HPDE6-E6E7 (cell line): ENCODE data around the gene MEIS1.
A peak's percentile ranks its signal among the peaks of the same experiment; 100 is the strongest.
"Not testable (repeated sequence)": the region's sequence is repeated elsewhere in the genome, so short reads cannot be mapped to it uniquely, and the experiment has no call there.

Experiments
- DNase-seq: peaks from one replicate; pipeline ENCODE4 v3.0.0; 2011; ENCODE audit warnings: missing footprints; ENCODE audit errors: extremely low spot score

The MEIS1 gene

DNA sequence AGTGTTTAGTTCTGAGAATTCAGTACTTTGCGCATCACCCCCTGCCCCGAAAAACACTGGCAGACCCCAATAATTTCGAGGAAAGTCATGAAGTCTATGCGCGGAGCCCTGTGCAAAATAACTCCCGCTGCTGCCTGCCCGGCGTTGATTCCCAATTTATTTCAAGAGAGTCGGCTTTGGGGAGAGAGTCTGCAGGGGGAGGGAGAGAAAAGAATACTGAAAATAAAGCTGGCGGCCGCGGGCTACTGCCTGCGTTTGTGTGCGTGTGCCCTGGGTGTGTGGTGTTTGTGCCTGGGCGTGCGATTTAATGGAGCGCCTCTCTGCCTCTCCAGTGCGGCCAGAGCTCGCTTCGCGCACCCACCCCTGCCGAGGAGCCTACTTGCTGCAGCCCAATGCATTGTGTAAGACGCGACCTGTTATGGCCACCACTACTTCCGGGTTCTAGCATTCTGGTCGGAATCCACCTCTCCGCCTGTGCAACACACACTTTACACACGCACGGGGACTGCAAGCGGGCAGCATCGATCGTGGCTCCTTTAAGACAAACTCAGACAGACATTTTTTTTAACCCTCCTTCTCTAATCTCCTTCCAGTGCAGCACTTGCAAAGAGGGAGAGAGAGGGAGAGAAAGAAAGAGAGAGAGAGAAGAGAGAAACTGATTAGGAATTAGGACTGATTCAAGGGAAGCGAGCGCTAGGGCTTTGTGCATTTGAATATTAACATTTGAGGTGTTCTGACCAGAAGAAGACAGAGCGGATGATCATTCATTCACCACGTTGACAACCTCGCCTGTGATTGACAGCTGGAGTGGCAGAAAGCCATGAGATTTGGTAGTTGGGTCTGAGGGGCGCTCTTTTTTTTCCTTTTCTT lies at the start of gene MEIS1:
TSS of gene MEIS1 (plus strand) at position 447 of the 870 bp plus-strand sequence. CDS start 732 bp downstream, outside the sequence.
- peak; percentile 69 for DNase-seq

DNA sequence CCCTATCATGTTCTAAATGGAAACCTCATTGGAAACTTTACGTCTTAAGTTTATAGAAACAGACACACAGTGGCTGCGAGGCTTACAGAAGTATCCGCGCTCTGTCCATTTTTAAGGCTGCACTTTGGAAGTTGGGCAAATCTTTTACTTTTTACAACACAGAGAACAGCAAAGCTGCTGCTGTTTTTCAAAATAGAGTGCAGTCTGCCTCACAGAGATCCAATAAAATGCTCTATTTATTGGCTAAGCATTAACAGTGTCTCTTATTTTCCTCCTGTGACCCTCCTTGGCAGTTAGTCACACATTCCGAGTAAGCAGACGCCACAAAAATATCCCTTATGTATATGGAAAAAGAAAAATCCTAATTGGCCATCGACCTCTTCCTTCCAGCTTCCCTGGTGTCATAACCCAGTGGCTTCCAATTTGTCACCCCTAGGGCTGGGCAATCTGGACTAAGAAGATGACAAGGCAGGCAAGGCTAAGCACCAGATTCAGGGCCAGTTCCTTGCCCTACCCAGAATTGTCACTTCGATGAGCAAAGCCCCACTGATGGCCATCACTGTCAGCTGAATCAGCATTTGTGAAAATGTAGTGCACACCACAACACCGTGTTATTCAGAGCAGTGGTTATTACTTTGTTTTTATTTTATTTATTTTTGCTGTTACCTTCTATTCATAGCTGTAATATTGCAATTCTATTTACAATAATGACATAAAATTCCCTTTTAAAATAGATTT lies 47.7 kb upstream of the MEIS1 start:
- DNase-seq, result no peak

DNA sequence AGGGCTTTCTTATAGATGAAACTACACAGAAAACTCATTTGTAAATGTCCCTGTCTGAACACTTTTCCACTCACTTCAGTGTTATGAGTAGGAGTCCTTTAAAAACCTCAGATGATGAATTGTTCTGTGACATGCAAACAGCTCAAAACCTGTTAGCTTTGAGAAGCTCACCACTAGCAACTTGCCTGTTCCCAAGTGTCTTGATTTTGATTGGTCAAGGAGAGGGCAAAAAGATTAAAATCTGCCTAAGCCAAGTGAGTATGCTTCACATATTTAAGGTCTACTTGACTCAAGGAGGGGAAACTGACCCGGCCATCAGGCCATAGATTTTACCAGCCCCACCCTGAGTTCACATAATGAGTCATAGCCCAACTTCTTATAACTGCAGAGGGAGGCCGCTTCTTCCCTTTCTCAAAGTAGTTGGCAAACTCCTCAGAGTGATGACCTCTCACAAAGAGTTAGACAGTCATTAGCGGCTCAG lies 45.2 kb upstream of the MEIS1 start:
- peak; percentile 5 for DNase-seq

DNA sequence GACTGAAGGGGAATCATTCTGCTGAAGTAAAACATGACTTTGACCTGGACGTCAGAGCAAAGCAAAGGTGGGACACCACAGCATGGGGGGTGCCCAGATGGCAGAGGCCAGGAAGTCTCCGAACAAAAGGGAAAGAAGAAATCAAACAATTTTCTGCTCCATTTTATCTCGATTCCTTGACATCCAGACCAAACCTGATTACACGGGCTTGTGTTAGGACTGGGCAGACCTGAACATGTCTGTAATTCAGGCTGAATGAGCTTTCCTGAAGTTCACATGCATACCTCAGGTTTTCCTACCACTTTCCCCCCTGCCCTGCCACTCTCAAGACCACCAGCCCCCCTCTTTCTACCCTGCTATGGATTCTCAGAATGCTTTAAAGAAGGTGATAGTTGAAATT lies 44.8 kb upstream of the MEIS1 start:
- no peak for DNase-seq

DNA sequence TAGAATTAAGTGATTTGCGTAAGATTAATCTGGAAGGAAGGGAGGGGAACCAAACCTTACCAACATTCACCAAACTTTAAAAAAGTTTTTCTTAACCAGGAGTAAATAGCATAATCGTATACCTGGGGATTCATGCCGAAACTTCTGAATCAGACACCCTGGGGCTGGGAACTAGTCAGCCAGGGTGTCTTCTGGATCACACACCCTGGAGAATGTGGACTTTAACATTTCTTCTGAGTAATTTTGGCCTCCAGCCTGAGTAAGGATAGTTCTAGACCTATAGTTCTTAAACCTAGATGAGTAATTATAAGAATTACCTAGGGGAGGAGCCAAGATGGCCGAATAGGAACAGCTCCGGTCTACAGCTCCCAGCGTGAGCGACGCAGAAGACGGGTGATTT lies 44.1 kb upstream of the MEIS1 start:
- DNase-seq, result peak; percentile 69

DNA sequence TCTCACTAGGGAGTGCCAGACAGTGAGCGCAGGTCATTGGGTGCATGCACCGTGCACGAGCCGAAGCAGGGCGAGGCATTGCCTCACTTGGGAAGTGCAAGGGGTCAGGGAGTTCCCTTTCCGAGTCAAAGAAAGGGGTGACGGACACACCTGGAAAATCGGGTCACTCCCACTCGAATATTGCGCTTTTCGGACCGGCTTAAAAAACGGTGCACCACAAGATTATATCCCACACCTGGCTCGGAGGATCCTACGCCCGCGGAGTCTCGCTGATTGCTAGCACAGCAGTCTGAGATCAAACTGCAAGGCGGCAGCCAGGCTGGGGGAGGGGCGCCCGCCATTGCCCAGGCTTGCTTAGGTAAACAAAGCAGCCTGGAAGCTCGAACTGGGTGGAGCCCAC lies 43.7 kb upstream of the MEIS1 start:
- DNase-seq, result not testable (repeated sequence)

DNA sequence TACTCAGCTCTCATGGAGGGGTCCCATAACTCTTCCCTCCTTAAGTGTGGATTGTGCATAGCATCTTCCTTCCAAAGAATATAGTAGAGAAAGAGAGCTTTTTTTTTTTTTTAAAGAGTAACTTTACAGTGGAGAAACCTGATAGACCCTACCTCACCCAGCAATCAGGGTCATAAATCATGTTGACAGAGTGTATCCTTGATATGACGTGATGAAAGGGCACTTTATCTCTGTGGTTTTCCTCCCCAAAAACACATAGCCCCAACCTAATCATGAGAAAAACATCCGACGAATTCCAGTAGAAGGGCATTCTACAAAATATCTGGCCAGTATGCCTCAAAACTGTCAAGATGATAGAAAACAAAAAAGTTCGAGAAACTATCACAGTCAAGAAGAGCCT lies 29.5 kb upstream of the MEIS1 start:
- no peak for DNase-seq

DNA sequence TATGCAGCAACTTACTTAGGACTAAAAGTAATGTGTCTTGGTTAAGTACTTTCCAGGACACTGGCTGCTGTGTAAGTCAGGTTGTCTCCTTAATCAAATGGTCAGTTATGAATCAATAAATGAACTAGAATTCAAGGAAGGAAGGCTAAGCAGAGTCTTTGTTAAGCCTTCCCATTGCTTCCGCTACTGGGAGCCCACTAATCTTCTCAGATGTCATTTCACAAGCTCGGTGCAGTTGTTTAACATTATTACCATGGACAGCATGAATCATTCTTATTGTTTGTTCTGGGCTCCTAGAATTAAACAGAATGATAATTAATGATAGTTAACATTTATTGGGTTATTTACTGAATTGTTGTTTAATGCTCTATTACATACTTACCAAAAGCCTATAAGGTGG lies 26.0 kb upstream of the MEIS1 start:
- no peak for DNase-seq

DNA sequence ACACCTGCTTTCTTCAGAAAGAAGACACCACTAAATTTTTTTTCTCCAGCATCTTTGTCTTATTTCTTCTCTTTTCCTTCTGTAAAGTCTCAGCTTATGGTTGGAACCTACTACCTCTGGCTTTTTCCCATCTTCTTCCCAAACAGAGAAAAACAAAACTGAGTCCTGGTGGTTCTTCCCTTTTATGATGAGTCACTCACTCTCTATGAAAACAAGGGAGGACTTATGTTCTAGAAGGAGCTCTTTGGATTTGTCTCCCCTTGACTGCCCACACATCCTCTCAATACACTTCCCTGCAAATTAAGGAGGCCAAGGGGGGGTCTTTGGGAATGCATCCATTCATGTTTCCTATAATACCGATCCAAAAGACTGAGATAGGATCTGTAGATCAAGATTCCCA lies 22.1 kb upstream of the MEIS1 start:
- no peak for DNase-seq

DNA sequence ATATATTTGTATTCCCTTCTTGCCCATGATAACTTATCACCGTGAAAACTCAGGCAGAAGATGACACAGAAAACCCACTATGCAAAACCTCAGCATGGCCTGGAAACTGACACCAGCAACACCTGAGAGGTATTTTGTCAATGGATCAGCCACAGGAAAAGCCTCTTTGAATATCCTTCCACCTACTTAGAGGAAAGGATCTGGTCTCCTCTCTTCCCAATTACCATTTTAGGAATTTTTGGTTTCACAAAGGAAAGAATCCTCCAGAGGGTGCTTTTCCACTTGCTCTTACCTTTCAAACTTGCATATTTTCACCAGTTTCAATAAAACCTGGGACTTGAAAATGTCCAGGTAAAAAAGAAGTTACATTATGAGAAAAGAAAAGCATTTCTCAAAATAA lies 20.0 kb upstream of the MEIS1 start:
- DNase-seq, result no peak

DNA sequence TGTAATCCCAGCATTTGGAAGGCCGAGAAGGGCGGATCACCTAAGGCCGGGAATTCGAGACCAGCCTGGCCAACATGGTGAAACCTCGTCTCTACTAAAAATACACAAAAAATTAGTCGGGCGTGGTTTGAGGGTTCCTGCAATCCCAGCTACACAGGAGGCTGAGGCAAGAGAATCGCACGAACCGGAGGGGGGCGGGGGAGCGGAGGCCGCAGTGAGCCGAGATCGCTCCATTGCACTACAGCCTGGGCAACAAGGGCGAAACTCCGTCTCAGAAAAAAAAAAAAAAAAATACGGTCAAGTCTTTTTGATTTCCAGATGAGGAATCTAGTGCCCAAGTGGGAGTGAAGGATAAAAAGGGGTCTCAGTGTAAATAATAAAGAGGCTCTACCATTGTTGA lies 16.5 kb upstream of the MEIS1 start:
- no peak for DNase-seq

DNA sequence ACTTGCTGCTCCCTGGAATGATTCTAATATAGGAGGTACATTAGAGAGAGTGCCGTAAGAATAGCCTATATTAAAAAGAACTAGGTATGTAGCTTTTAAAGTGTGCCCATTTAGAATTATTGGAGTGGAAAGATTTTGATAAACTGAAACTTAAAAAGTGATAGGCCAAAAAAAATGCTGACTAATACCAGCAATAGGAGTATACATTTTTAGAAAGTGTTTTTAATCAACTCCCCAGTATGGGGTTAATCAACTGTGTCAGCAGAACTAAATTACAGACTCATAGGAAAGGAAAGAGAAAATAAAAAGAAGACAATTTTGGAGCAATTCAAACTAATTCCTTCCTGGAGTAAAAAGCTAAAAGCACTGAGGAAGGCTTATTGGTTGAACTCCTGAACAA lies 13.3 kb upstream of the MEIS1 start:
- DNase-seq, result no peak

DNA sequence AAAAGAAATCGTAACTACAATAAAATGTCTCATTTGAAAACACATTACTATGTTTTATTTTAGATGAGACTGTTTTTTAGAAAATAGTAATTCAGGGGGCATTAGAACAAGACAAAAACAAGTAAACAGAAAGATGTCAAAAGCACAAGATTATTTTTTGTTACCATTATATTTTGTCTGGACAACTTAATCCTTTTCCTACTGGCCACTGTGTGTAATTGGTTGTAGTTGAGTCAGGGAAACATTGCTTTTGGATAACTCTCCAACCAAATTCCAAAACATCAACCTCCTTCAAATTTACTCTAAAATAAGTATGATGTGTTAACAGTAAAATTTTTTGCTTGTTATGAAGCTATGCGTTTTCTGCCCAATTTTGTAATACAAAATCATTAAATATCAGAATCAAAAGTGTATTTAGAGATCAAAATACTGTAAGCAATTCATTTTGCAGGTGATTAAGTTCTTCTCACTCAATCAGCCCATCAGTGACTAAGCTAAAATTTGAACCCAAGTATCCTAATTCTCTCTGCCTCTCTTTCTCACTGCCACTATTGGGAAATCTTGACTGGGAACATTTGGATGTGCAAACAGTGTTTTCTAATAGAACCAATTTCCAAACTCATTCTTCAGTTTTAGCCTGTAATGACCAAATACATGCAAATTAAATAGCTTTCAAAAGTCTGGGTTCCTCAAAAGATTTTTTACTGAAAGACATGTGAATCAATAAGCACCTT lies 11.4 kb upstream of the MEIS1 start:
- DNase-seq, result no peak

DNA sequence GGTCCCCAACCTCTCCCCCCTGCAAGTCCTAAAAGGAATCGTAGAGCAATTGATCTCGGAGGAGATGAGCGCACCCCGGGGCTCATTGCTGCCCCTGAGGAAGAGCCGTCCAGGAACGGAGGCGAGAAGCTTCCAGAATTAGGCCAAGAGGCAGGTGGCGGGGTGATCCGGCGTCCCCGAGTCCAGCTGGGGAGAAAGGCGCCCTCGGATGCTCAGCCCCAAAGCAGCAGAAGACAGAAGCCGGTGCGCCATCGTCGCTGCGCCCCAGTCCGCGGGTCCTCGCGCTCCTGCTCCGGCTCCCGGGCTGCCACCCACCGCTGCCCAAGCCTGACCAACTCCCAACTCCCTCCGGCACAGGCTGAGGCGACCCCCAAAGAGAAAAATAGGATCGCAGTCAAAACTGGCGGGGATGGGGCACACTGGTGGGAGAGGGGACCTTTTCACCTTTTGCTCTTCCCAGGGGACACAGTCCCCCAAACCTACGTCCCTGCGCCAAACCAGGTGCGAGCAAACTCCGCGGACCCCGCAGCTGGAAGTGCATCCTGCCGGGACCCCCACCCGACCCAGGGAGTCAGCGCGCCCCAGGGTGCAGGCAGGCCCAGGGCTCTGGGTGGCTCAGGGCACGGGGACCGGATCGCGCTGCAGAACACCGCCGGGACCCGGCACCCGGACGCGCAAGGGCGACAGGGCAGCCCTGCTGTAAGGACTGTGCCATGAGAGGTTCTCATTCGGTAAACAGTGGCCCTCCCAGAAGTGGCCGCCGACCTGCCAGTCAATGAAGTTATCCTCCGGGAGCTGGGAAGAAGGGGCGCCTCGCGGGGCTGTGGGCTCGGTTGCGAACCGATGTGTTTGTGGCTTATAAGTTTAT lies 8.4 kb upstream of the MEIS1 start:
- no peak for DNase-seq

DNA sequence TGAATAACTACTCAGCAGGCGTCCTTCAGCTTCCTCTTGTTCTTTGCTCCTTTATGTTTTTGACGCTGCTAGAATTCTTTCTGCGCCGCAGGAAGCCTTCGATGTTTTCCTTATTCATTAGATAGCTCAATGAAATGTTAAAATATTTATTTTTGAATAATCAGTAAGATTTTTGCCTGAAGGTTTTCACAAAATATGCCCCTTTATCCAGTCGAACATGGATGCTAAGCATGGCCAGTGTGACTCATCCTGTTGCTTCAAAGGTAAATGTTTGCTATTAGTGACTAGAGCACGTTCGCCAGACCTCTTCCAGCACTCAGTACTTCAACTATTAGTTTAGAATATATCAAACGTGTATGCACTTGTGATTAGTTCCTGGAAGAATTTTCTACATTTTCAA lies 7.6 kb upstream of the MEIS1 start:
- no peak for DNase-seq

DNA sequence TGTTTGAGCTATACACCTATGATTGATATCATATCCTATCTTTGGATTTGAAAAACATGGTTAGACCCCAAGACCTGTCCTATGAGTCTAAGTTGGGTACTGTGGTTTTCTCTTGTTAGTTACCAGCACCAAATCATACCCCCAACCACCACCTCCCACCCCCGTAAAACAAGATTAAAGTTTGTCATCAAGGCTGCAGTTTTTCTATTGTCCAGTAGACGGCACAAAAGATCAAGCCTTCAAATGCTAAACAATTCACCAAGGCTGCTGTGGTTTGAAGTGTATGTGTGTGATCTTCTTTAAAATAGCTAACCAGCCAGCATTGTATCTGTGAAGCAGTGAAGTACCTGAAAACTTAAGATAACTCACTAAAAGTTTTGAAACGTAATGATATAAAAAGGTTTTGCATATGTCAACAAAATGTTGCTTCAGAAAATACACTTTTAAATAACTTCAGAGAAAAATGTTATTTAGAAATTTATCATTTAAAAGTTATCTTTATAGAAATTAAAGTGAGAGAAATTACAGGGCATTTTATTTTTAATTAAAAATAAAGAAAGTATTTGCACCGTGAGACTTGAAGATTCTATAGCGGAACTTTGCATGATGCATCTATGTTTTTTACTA lies 5.8 kb upstream of the MEIS1 start:
- no peak for DNase-seq

DNA sequence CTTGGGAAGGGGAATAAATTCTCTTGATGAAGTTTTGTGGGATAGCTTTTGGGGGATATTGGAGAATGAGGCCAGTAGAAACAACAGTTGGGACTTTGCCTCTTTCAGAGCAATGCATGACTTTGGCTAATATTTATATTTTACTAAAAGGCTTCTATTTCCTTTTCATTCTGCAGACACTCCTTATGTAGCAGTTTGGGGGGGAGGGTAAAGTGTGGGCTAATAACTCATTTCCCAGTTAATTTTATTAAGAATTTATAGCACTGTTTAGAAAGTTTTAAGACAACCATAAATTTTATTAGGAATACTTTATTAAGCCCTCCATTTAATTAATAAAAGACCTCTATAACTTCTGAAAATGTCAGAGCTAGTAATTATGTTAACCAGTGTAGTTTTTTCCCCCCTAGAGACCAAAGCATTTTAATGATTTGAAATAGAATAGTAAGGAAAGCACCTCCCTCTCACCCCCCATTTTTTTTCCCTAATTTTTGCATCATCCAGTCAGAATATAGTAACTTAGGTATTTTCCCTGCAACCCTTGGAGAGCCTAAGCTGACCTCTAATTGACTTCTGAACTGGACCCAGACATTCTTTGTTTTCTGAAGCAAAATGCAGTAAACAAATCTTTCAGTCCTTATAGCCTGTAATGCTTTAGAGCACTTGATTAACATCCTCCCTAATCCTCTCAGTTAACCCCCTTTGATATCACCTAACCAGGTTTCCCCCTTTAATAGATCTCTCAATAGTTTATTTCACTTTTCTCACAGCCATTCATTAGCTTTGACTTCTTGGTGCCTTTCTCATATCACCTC lies 5.0 kb upstream of the MEIS1 start:
- no peak for DNase-seq

DNA sequence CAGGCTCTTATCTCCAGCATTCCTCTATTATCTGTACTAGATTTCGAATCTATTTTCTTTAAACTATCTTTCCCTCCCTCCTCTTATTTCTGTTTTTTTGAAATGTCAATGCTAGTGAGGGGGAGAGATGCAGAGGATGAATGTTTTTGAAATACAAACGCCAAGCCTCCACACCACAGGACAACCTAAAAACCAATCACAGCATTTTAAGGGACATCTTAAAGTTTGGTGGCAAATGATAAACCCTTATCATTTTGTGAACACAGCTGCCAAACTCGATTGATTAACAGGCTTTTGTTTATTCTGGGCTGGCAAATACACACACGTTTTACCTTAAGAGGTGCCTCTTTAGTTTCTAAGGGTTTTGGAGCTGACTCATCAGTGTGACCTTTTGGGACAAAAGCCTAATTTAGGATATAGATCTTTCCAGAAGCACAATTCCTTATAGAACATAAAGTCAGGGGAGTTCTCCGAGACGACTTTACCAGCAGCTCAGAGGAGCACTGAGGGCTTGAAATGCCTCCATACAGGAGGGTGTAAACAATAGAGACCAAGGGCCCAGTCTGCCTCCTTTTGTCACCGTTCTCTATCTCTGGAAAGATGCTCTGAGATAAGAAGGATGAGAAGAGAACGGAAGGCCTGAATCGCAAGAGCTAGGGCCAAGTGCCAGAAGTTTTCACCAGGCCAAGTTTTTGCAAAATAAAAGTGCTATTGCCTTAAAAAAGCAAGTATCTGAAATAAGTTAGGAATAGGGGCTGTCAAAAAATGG lies 4.2 kb upstream of the MEIS1 start:
- no peak for DNase-seq

DNA sequence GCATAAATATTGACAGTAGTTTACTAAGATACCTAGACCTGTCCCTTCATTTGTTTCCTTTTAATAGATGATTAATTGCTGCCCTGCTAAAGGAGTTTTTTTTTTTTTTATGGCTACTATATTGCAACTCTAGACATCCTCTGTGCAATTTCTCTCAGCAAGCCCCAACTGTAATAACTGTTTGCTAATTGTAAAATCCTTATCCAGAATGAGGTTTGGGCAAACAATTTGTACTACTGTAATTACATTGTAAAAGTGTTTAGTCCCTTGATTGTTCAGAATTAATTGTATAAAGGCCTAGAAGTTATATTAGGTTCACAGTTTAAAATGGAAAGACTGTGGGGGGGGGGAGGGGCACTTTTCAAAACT lies 3.7 kb upstream of the MEIS1 start:
- DNase-seq, result no peak
